HK-2 (cell line): ENCODE results near the gene HDAC7.

Experiments
- DNase-seq: peaks from one replicate; pipeline ENCODE4 v3.0.0-alpha.2; 2018; ENCODE audit not compliant: unreplicated experiment

The HDAC7 gene

GRCh38 chr12:47747596-47748506 is 71.9 kb downstream of the HDAC7 start:
- DNase-seq: no peak

- DNase-seq: no peak
These were observed 72.6 kb downstream of the HDAC7 start for GRCh38 chr12:47747126-47747525.

GRCh38 chr12:47746523-47746922 is 73.2 kb downstream of the HDAC7 start:
- DNase-seq: no peak

- no peak for DNase-seq
These were observed 73.6 kb downstream of the HDAC7 start for GRCh38 chr12:47746073-47746472.

GRCh38 chr12:47745485-47746041 is 74.1 kb downstream of the HDAC7 start:
- no peak for DNase-seq

GRCh38 chr12:47744778-47745436 is 74.8 kb downstream of the HDAC7 start:
- DNase-seq: no peak

GRCh38 chr12:47744005-47744651 is 75.6 kb downstream of the HDAC7 start:
- peak; percentile 54 for DNase-seq

GRCh38 chr12:47743311-47743860 is 76.3 kb downstream of the HDAC7 start:
- no peak for DNase-seq

- DNase-seq: peak; percentile 60
These were observed 77.4 kb downstream of the HDAC7 start for GRCh38 chr12:47742253-47742825.

- DNase-seq: peak; percentile 77
These were observed 78.4 kb downstream of the HDAC7 start for GRCh38 chr12:47741340-47741703.

GRCh38 chr12:47740606-47741339 is 78.9 kb downstream of the HDAC7 start:
- no peak for DNase-seq

GRCh38 chr12:47739979-47740378 is 79.7 kb downstream of the HDAC7 start:
- no peak for DNase-seq

- no peak for DNase-seq
These were observed 80.4 kb downstream of the HDAC7 start for GRCh38 chr12:47739297-47739696.

GRCh38 chr12:47737936-47738594 is 81.6 kb downstream of the HDAC7 start:
- no peak for DNase-seq

- no peak for DNase-seq
These were observed 82.6 kb downstream of the HDAC7 start for GRCh38 chr12:47736877-47737676.

GRCh38 chr12:47736216-47736615 is 83.5 kb downstream of the HDAC7 start:
- DNase-seq: no peak

- no peak for DNase-seq
These were observed 84.1 kb downstream of the HDAC7 start for GRCh38 chr12:47735649-47736048.

- DNase-seq: no peak
These were observed 84.8 kb downstream of the HDAC7 start for GRCh38 chr12:47734725-47735480.

- DNase-seq: no peak
These were observed 86.6 kb downstream of the HDAC7 start for GRCh38 chr12:47733142-47733541.
